CD4-positive, alpha-beta T cell treated with Interleukin-10 for 1 hour (primary cell): ENCODE data around the gene ZBTB17.
"Not testable (repeated sequence)": the region's sequence is repeated elsewhere in the genome, so short reads cannot be mapped to it uniquely, and the experiment has no call there.

Experiments
- DNase-seq: peaks from one replicate; pipeline ENCODE4 v3.0.0-alpha.2; 2020

The ZBTB17 gene

DNA sequence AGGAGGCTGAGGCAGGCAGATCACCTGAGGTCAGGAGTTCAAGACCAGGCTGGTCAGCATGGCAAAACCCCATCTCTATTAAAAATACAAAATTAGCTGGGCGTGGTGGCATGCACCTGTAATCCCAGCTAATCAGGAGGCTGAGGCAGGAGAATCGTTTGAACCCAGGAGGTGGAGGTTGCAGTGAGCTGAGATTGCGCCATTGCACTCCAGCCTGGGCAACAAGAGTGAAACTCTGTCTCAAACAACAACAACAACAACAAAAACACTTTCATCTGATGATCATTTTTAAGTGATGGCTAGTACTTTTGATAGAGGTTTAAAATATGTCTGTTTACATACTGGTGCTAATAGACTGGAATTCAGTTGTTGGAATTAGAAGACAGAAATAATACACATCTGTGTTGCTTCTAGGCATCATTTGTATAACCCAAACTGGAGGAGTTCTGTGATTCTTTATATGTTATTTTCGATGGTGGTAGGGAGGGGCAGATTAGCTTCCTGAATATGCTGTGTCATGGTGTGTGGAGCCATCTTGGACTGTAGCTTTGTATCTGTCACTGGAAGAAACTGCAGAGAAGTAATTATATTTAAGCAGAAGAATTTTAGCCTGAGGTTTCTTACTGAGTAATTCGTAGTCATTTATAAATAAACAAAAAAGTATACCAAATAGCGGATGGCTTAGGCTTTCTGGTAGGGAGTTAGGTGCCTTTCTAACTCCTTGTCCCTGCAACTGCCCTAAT lies 82.9 kb downstream of the ZBTB17 start:
- DNase-seq = not testable (repeated sequence)
